NB4 (cell line): ENCODE measurements around the gene C6.
"Not testable (repeated sequence)": the region's sequence is repeated elsewhere in the genome, so short reads cannot be mapped to it uniquely, and the experiment has no call there.

Experiments
- DNase-seq: peaks from one replicate; pipeline ENCODE4 v3.0.0; 2010; ENCODE audit warnings: low read depth
- H3K4me3 ChIP-seq: one replicate; pipeline ENCODE4 v1.5.1; 2011; ENCODE audit warnings: mild to moderate bottlenecking, low read depth, low read length, moderate library complexity
- CTCF ChIP-seq: IDR thresholded peaks from one replicate; pipeline ENCODE4 v1.5.1; 2012; ENCODE audit warnings: low read depth, low read length
- MAX ChIP-seq: IDR thresholded peaks from 2 replicates; pipeline ENCODE4 v1.6.1; 2011; ENCODE audit warnings: low read depth, low read length
- MYC ChIP-seq: IDR thresholded peaks from 2 replicates; pipeline ENCODE4 v1.6.1; 2011; ENCODE audit warnings: low read depth, low read length
- POLR2A ChIP-seq: IDR thresholded peaks from 2 replicates; pipeline ENCODE4 v1.6.1; 2011; ENCODE audit warnings: mild to moderate bottlenecking; ENCODE audit not compliant: insufficient read length; ENCODE audit errors: extremely low read depth

Gene C6

GRCh38 chr5:41246376-41246775, 33.0 kb upstream of the C6 start:
- TF ChIP-seq MYC (no peak), MAX (no peak), POLR2A (no peak), CTCF (no peak)
- no peak overlapping the region for H3K4me3 ChIP-seq
- DNase-seq, result no peak

GRCh38 chr5:41243558-41243957, 30.2 kb upstream of the C6 start:
- DNase-seq, result no peak
- H3K4me3 ChIP-seq, result no peak overlapping the region
- TF ChIP-seq POLR2A, result no peak
- TF ChIP-seq MAX, result no peak
- no peak for TF ChIP-seq CTCF
- TF ChIP-seq MYC, result no peak

GRCh38 chr5:41240985-41241384, 27.7 kb upstream of the C6 start:
- DNase-seq, result no peak
- TF ChIP-seq CTCF (no peak), POLR2A (no peak), MAX (no peak), MYC (no peak)
- H3K4me3 ChIP-seq, result no peak overlapping the region

GRCh38 chr5:41240390-41240789, 27.1 kb upstream of the C6 start:
- TF ChIP-seq POLR2A, result no peak
- TF ChIP-seq MAX, result no peak
- no peak for TF ChIP-seq MYC
- TF ChIP-seq CTCF, result no peak
- DNase-seq, result no peak
- H3K4me3 ChIP-seq, result no peak overlapping the region

- TF ChIP-seq CTCF, result no peak
- TF ChIP-seq MAX, result no peak
- no peak for TF ChIP-seq POLR2A
- no peak for TF ChIP-seq MYC
- H3K4me3 ChIP-seq, result no peak overlapping the region
- no peak for DNase-seq
Measured at GRCh38 chr5:41234475-41234874, 21.1 kb upstream of the C6 start.

- no peak overlapping the region for H3K4me3 ChIP-seq
- DNase-seq, result no peak
- TF ChIP-seq CTCF, result no peak
- TF ChIP-seq POLR2A, result no peak
- no peak for TF ChIP-seq MAX
- TF ChIP-seq MYC, result no peak
Measured at GRCh38 chr5:41232797-41233196, 19.5 kb upstream of the C6 start.

GRCh38 chr5:41230276-41230675, 16.9 kb upstream of the C6 start:
- DNase-seq, H3K4me3 ChIP-seq: not testable (repeated sequence)
